Endothelial cell (in vitro differentiated cells): ENCODE data around the gene CDH20. TPM values are rescaled to one million over a fixed set of nuclear protein-coding genes. Genes with fewer than 3 reads are reported as not detected.

Source experiments
- DNase-seq: peaks from one replicate; pipeline ENCODE4 v3.0.0; 2021; ENCODE audit warnings: low spot score
- H3K27ac Mint-ChIP-seq: one replicate; pipeline ENCODE4 v1.8.0; 2021; ENCODE audit warnings: mixed read lengths, inconsistent platforms; ENCODE audit not compliant: unreplicated experiment
- H3K27me3 Mint-ChIP-seq: one replicate; pipeline ENCODE4 v1.8.0; 2021; ENCODE audit warnings: mild to moderate bottlenecking, moderate library complexity, mixed read lengths, inconsistent platforms; ENCODE audit not compliant: unreplicated experiment
- H3K36me3 Mint-ChIP-seq: one replicate; pipeline ENCODE4 v1.8.0; 2021; ENCODE audit warnings: mild to moderate bottlenecking, low read depth, mixed read lengths, inconsistent platforms; ENCODE audit not compliant: unreplicated experiment
- H3K4me1 Mint-ChIP-seq: one replicate; pipeline ENCODE4 v1.8.0; 2021; ENCODE audit warnings: mild to moderate bottlenecking, mixed read lengths, inconsistent platforms; ENCODE audit not compliant: unreplicated experiment
- H3K4me3 Mint-ChIP-seq: one replicate; pipeline ENCODE4 v1.8.0; 2021; ENCODE audit warnings: mild to moderate bottlenecking, mixed read lengths, inconsistent platforms; ENCODE audit not compliant: unreplicated experiment
- H3K9me3 Mint-ChIP-seq: one replicate; pipeline ENCODE4 v1.8.0; 2021; ENCODE audit warnings: mixed read lengths, inconsistent platforms; ENCODE audit not compliant: unreplicated experiment
- CTCF ChIP-seq: fragments of 200-600 bp; sonication (generic); IDR thresholded peaks from one replicate; pipeline ENCODE4 v1.5.0; 2021; ENCODE audit warnings: antibody characterized with exemption; ENCODE audit not compliant: unreplicated experiment
- total RNA-seq: library from RNA; stranded (reverse); fragmentation: NEBNext Ultra II Directional; extraction: Animal tissue kit (Norgen Biotek cat#: 25700); gene quantifications from one replicate; pipeline ENCODE4 v1.2.1, GENCODE V29; 2021; ENCODE audit not compliant: unreplicated experiment

CDH20 gene
- total RNA-seq, 1 donor from 2014 or later, result not detected

GRCh38 chr18:61497422-61497821 lies 164.2 kb downstream of the CDH20 start:
- Mint-ChIP-seq H3K36me3 (no peaks in the 10 kb centered on the region), H3K27ac (no peak overlapping the region), H3K27me3 (no peaks in the 10 kb centered on the region), H3K9me3 (no peaks in the 10 kb centered on the region), H3K4me3 (no peak overlapping the region), H3K4me1 (no peaks in the 10 kb centered on the region)
- no peak for TF ChIP-seq CTCF
- DNase-seq, result no peak

GRCh38 chr18:61502472-61502871 lies 169.2 kb downstream of the CDH20 start:
- TF ChIP-seq CTCF, result peak; percentile 69
- no peak overlapping the region for H3K4me3 Mint-ChIP-seq
- peak; percentile 68 for DNase-seq
- no peaks in the 10 kb centered on the region for H3K36me3 Mint-ChIP-seq
- no peak overlapping the region for H3K27ac Mint-ChIP-seq
- no peaks in the 10 kb centered on the region for H3K9me3 Mint-ChIP-seq
- peaks cover 7% of the 10 kb centered on the region for H3K4me1 Mint-ChIP-seq
- no peaks in the 10 kb centered on the region for H3K27me3 Mint-ChIP-seq

GRCh38 chr18:61503688-61504087 lies 170.5 kb downstream of the CDH20 start:
- no peak for DNase-seq
- Mint-ChIP-seq H3K9me3 (no peaks in the 10 kb centered on the region), H3K27me3 (no peaks in the 10 kb centered on the region), H3K4me1 (peaks cover 7% of the 10 kb centered on the region), H3K27ac (no peak overlapping the region), H3K36me3 (no peaks in the 10 kb centered on the region), H3K4me3 (no peak overlapping the region)
- TF ChIP-seq CTCF, result no peak

- H3K27me3 Mint-ChIP-seq, result no peaks in the 10 kb centered on the region
- no peaks in the 10 kb centered on the region for H3K36me3 Mint-ChIP-seq
- H3K27ac Mint-ChIP-seq, result no peak overlapping the region
- no peak for DNase-seq
- H3K9me3 Mint-ChIP-seq, result no peaks in the 10 kb centered on the region
- H3K4me3 Mint-ChIP-seq, result no peak overlapping the region
- TF ChIP-seq CTCF, result no peak
- H3K4me1 Mint-ChIP-seq, result no peaks in the 10 kb centered on the region
Measured at GRCh38 chr18:61528961-61529360, 195.7 kb downstream of the CDH20 start.

GRCh38 chr18:61530681-61531080 lies 197.5 kb downstream of the CDH20 start:
- Mint-ChIP-seq H3K4me3 (no peak overlapping the region), H3K9me3 (no peaks in the 10 kb centered on the region), H3K4me1 (no peaks in the 10 kb centered on the region), H3K36me3 (no peaks in the 10 kb centered on the region), H3K27me3 (no peaks in the 10 kb centered on the region), H3K27ac (no peak overlapping the region)
- DNase-seq, result no peak
- TF ChIP-seq CTCF, result no peak
